ENCODE results near the gene FAM131A.
A peak's percentile ranks its signal among the peaks of the same experiment; 100 is the strongest.

The FAM131A gene

DNA sequence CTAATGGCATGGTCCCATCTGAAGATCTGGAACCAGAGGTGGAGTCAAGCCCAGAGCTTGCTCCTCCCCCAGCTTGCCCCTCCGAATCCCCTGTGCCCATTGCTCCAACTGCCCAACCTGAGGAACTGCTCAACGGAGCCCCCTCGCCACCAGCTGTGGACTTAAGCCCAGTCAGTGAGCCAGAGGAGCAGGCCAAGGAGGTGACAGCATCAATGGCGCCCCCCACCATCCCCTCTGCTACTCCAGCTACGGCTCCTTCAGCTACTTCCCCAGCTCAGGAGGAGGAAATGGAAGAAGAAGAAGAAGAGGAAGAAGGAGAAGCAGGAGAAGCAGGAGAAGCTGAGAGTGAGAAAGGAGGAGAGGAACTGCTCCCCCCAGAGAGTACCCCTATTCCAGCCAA is 15.7 kb upstream of the FAM131A start:
- Histone ChIP-seq H3K4me1 (ENCODE audit: control insufficient read depth, insufficient read depth, low read length) (peaks cover 4% of the 10 kb centered on the region; the same call in 1 of the 2 replicates), H3K9me3 (ENCODE audit: control insufficient read depth, insufficient read depth, low read depth, low read length) (no peaks in the 10 kb centered on the region), H3K4me3 (ENCODE audit: low read depth, low read length) (no peak overlapping the region), H3K27ac (ENCODE audit: extremely low read depth, low read depth, low read length) (no peak overlapping the region), H3K36me3 (ENCODE audit: control insufficient read depth in 2 of 2, insufficient read depth in 1 of 2, low read length in 2 of 2) (peaks cover 33 to 99% of the 10 kb centered on the region in 2 experiments)
- POLR2A ChIA-PET: no interaction called here
- TF ChIP-seq ZNF596 (tag by site-specific recombination; IDR thresholded peaks at IDR 0.05): no peak
- TF ChIP-seq ZNF394 (tag by site-specific recombination; IDR thresholded peaks at IDR 0.05; ENCODE audit: borderline replicate concordance): peak; percentile 91
- TF ChIP-seq ZNF302 (tag by site-specific recombination; IDR thresholded peaks at IDR 0.05; ENCODE audit: low read depth): no peak
- no peak for TF ChIP-seq ZNF791 (tag by site-specific recombination; IDR thresholded peaks at IDR 0.05)
- TF ChIP-seq ZNF777 (tag by site-specific recombination; IDR thresholded peaks at IDR 0.05; ENCODE audit: borderline replicate concordance): no peak
- TF ChIP-seq EGR2 (tag by site-specific recombination; IDR thresholded peaks at IDR 0.05; ENCODE audit: low read depth): no peak
- no peak for TF ChIP-seq ZNF785 (tag by site-specific recombination; IDR thresholded peaks at IDR 0.05)
- CTCF ChIA-PET: interaction anchor here (0.6 kb wide), 1 partner anchor 12 kb away, joined by 3 read pairs; no protein-coding TSS in a partner anchor

DNA sequence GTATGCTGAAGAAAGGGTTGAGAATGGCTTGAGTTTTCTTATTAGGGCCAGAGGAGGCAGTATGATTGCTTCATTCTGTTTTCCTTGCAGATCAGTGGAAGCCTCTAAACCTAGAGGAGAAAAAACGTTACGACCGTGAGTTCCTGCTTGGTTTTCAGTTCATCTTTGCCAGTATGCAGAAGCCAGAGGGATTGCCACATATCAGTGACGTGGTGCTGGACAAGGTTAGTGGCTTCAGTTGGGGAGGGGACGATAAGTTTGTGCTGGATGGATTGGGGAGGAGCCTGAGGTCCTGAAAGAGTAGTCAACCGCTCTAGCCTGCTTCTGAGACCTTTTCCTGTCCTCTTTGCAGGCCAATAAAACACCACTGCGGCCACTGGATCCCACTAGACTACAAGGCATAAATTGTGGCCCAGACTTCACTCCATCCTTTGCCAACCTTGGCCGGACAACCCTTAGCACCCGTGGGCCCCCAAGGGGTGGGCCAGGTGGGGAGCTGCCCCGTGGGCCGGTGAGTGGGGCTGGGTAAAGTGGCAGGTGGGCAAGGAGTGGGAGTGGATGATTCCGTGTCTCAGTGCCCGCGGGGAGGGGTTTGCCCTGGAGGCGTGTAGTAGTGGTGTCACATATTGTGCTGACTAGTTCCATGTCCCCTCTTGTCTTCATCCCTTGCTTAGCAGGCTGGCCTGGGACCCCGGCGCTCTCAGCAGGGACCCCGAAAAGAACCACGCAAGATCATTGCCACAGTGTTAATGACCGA is 14.5 kb upstream of the FAM131A start:
- Histone ChIP-seq H3K27ac (ENCODE audit: extremely low read depth, low read depth, low read length) (no peak overlapping the region), H3K4me1 (ENCODE audit: control insufficient read depth, insufficient read depth, low read length) (no peaks in the 10 kb centered on the region; the same call in 1 of the 2 replicates), H3K36me3 (ENCODE audit: control insufficient read depth in 2 of 2, insufficient read depth in 1 of 2, low read length in 2 of 2) (peaks cover 32 to 99% of the 10 kb centered on the region in 2 experiments), H3K9me3 (ENCODE audit: control insufficient read depth, insufficient read depth, low read depth, low read length) (no peaks in the 10 kb centered on the region), H3K4me3 (ENCODE audit: low read depth, low read length) (no peak overlapping the region)
- no peak for TF ChIP-seq ZNF621 (tag by site-specific recombination; IDR thresholded peaks at IDR 0.05)
- no peak for TF ChIP-seq ZNF175 (tag by site-specific recombination; IDR thresholded peaks at IDR 0.05)
- TF ChIP-seq EGR2 (tag by site-specific recombination; IDR thresholded peaks at IDR 0.05; ENCODE audit: low read depth): peak; percentile 73
- TF ChIP-seq, protein P1, sequence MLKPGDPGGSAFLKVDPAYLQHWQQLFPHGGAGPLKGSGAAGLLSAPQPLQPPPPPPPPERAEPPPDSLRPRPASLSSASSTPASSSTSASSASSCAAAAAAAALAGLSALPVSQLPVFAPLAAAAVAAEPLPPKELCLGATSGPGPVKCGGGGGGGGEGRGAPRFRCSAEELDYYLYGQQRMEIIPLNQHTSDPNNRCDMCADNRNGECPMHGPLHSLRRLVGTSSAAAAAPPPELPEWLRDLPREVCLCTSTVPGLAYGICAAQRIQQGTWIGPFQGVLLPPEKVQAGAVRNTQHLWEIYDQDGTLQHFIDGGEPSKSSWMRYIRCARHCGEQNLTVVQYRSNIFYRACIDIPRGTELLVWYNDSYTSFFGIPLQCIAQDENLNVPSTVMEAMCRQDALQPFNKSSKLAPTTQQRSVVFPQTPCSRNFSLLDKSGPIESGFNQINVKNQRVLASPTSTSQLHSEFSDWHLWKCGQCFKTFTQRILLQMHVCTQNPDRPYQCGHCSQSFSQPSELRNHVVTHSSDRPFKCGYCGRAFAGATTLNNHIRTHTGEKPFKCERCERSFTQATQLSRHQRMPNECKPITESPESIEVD (tag by site-specific recombination; IDR thresholded peaks at IDR 0.05): no peak
- peak; percentile 67 for TF ChIP-seq ZFHX2 (tag by site-specific recombination; conservative IDR thresholded peaks at IDR 0.05)
- CTCF ChIA-PET: no interaction called here
- POLR2A ChIA-PET: no interaction called here

DNA sequence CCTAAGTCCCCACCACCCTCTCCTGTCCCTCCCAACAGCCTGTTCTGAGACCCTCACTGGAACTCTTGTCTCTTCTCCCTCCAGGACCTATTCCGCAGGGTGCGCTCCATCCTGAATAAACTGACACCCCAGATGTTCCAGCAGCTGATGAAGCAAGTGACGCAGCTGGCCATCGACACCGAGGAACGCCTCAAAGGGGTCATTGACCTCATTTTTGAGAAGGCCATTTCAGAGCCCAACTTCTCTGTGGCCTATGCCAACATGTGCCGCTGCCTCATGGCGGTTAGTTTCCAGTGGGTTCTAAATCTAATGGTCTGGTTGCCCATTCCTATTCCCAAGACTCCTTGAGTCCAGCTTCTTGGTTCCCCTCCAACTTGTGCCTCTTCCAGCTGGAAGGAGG is 13.7 kb upstream of the FAM131A start:
- Histone ChIP-seq H3K4me1 (ENCODE audit: control insufficient read depth, insufficient read depth, low read length) (no peaks in the 10 kb centered on the region), H3K9me3 (ENCODE audit: control insufficient read depth, insufficient read depth, low read depth, low read length) (no peaks in the 10 kb centered on the region), H3K36me3 (ENCODE audit: control insufficient read depth in 2 of 2, insufficient read depth in 1 of 2, low read length in 2 of 2) (peaks cover 24 to 99% of the 10 kb centered on the region in 2 experiments), H3K27ac (ENCODE audit: extremely low read depth, low read depth, low read length) (no peak overlapping the region), H3K4me3 (ENCODE audit: low read depth, low read length) (no peak overlapping the region)
- POLR2A ChIA-PET: interaction anchor here (1.2 kb wide), 1 partner anchor 8 kb away, joined by 3 read pairs; no protein-coding TSS in a partner anchor
- TF ChIP-seq KLF10 (tag by site-specific recombination; IDR thresholded peaks at IDR 0.05): no peak
- CTCF ChIA-PET: interaction anchor here (0.6 kb wide), 1 partner anchor 267 kb away, joined by 4 read pairs; no protein-coding TSS in a partner anchor

DNA sequence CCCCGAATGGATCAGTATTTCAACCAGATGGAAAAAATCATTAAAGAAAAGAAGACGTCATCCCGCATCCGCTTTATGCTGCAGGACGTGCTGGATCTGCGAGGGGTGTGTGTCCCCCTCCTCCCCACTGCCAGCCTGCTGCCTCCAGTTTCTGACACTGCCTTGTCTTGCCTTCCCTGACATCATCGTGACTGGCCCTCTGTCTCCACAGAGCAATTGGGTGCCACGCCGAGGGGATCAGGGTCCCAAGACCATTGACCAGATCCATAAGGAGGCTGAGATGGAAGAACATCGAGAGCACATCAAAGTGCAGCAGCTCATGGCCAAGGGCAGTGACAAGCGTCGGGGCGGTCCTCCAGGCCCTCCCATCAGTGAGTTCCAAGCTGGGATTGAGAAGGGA is 12.1 kb upstream of the FAM131A start:
- TF ChIP-seq ZNF610 (tag by site-specific recombination; IDR thresholded peaks at IDR 0.05; ENCODE audit: borderline replicate concordance) (no peak), MZF1 (tag by site-specific recombination; IDR thresholded peaks at IDR 0.05; ENCODE audit: borderline replicate concordance) (no peak), ZNF391 (tag by site-specific recombination; IDR thresholded peaks at IDR 0.05; ENCODE audit: borderline replicate concordance, low read depth) (no peak), ZNF426 (tag by site-specific recombination; IDR thresholded peaks at IDR 0.05) (no peak), ZNF677 (tag by site-specific recombination; IDR thresholded peaks at IDR 0.05) (no peak), SETDB1 (IDR thresholded peaks at IDR 0.05; ENCODE audit: insufficient read length, low read length) (no peak)
- TF ChIP-seq, protein P2, sequence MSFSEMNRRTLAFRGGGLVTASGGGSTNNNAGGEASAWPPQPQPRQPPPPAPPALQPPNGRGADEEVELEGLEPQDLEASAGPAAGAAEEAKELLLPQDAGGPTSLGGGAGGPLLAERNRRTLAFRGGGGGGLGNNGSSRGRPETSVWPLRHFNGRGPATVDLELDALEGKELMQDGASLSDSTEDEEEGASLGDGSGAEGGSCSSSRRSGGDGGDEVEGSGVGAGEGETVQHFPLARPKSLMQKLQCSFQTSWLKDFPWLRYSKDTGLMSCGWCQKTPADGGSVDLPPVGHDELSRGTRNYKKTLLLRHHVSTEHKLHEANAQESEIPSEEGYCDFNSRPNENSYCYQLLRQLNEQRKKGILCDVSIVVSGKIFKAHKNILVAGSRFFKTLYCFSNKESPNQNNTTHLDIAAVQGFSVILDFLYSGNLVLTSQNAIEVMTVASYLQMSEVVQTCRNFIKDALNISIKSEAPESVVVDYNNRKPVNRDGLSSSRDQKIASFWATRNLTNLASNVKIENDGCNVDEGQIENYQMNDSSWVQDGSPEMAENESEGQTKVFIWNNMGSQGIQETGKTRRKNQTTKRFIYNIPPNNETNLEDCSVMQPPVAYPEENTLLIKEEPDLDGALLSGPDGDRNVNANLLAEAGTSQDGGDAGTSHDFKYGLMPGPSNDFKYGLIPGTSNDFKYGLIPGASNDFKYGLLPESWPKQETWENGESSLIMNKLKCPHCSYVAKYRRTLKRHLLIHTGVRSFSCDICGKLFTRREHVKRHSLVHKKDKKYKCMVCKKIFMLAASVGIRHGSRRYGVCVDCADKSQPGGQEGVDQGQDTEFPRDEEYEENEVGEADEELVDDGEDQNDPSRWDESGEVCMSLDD (tag by site-specific recombination; IDR thresholded peaks at IDR 0.05): no peak
- H3K4me1 ChIP-seq (ENCODE audit: control insufficient read depth, insufficient read depth, low read length): no peaks in the 10 kb centered on the region
- POLR2A ChIA-PET: interaction anchor here (1.3 kb wide), 1 partner anchor 9 kb away, joined by 3 read pairs; no protein-coding TSS in a partner anchor
- no peaks in the 10 kb centered on the region for H3K9me3 ChIP-seq (ENCODE audit: control insufficient read depth, insufficient read depth, low read depth, low read length)
- CTCF ChIA-PET: interaction anchor here (0.7 kb wide), 1 partner anchor 1497 kb away, joined by 3 read pairs; no protein-coding TSS in a partner anchor
- H3K4me3 ChIP-seq (ENCODE audit: low read depth, low read length): no peak overlapping the region
- peaks cover 29 to 100% of the 10 kb centered on the region in 2 experiments for H3K36me3 ChIP-seq (ENCODE audit: control insufficient read depth in 2 of 2, insufficient read depth in 1 of 2, low read length in 2 of 2)
- H3K27ac ChIP-seq (ENCODE audit: extremely low read depth, low read depth, low read length): no peak overlapping the region
